ENCODE measurements around the gene MBNL2.

MBNL2 gene

DNA sequence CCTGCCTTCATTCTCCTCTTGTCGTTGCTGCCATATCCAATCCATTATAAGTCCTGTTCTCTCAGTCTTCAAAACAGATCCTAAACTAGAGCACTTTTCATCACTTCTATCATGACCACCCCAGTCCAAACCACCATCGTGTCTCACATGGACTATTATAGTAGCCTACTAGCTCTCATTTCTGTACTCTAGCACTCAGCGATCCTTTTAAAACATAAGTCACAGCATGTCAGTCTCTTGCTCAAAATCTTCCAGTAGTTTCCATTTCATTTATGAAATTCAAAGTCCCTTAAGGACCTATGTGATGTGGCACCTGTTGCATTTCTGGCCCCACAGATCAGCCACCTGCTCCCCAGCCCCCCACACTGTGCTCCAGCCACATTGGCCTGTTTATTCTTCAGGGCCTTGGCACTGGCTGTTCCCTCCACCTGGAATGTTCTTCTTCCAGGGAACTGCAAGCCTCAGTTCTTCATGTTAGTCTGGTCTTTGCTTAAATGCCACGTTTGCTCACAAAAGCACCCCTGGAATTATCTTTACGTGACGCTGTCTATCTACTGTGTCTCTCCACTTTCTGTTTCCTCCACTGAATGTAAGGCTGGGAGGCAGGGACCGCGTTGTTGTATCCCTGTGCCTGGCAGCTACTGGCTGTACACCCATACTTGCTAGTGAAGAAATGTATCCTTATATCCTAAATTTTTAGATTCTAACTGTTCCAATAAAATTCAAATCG is 64.3 kb downstream of the MBNL2 start:
- DNase-seq: no peak
- intact Hi-C loops (cut with DNase I): no loop called here

DNA sequence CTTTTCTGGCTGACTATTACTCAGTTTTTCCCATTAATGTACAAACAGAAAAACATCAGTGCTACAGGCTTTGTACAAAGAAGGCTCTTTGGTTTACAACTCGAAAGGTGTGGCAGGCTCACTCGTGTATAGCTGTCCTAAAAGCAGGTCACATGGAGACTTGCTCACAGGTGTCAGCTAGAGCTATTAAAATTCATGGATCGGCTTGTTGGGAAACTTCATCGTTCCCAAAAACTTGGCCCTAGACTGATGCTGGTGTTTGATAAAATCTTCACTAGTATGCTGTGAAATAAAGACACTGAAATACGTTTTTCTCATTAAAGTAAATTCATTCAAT is 64.9 kb downstream of the MBNL2 start:
- intact Hi-C loops (cut with DNase I): no loop called here
- DNase-seq: no peak

DNA sequence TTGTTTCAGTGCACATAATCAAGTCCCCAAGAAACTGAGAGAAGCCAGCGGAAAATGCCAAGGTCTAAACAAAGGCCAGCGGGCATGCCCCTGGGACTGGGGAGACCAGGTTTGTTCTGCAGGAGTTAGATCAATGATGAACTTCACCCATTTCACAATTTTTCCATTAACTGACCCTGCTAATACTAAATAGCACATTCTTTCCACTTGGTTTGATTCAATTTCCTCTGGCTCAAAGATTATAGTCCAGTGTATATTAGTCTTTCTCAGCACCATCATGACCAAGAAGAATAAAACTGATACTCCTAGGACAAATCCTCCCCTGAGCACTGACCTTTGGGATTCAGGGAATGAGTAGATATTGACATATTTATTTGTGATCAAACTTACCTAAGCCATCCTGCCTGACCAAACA is 66.4 kb downstream of the MBNL2 start:
- intact Hi-C loops (cut with DNase I): no loop called here
- DNase-seq: no peak

DNA sequence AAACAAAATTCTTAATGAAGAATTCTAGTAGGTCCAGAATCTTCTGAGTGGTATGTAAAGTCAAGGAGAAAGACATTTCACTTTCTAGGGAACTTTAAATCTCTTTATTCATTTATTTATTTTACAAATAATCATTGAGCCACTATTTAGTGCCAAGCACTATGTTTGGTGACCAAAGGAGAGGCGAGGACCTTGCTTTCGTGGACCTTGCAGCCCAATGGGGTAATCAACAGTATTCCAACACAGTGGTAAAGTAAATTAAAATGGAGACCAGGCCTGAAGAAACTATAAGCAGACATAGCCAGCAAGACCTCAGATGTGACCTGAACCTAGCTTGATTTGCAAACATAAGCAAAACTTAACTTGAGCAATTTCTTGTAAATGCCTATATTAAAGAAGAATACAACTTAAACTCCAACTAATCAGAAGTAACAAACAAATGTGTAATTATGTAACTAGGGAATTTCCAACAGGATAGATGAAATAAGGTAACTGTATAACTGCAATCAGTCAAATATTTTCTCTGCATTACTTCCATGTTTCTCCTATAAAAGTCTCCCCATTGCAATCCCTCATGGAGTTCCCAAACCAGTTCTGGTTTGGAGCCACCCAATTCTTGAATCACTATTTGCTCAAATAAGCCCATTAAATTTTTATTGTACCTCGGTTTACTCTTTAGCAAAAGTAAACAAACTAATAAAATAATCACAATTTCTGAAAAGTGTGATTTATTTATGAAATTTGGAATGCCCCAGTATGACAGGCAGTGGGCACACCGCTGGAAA is 67.6 kb downstream of the MBNL2 start:
- no peak for DNase-seq
- intact Hi-C loops (cut with DNase I): no loop called here

- no peak for DNase-seq
- intact Hi-C loops (cut with DNase I): no loop called here
Measured at GRCh38 chr13:97295283-97296182, 73.4 kb downstream of the MBNL2 start.

DNA sequence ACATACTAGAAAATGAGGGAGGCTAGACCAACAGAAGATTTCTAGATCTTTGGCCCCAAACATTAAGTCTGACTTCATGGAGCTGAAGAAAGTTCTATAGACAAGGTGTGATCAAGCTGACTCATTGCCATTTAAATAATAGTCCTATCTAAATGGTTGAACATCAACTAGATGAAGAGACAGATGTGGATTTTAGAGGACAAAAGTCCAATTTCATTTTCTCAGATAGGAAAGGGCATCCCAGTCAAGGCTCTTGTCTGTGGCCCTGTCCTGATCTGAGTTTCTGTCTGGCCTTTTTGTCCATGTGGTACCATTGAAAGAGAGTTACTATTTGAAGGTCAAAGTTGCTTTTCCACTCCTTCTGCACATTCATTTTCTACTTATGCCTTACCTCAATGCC is 74.6 kb downstream of the MBNL2 start:
- intact Hi-C loops (cut with DNase I): no loop called here
- no peak for DNase-seq

DNA sequence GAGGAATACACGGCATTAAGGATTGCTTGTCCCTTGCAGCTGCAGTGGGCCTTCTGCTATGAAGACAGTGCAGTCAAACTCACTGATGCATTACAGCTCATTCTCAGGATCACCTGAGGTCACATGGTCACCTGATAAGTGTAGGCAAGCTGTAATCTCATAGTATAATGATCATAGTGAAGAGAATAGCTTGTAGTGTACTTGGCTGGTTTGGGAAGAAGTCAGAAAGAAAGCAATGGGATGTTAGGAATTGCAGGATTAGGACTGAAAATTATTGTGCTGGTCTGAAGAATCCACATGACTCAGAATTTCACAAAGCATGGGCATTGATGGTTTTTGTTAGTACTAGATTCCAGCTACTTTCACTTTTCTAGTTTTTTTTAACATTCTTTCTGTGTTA is 76.7 kb downstream of the MBNL2 start:
- intact Hi-C loops (cut with DNase I): no loop called here
- DNase-seq: no peak

GRCh38 chr13:97300871-97301270 is 78.7 kb downstream of the MBNL2 start:
- intact Hi-C loops (cut with DNase I): loop anchor here (10.0 kb wide), 1 partner anchor 76 kb away; the partner anchor contains the start of gene MBNL2
- DNase-seq: no peak

- intact Hi-C loops (cut with DNase I): loop anchor here (10.0 kb wide), 1 partner anchor 77 kb away; the partner anchor contains the start of gene MBNL2
- no peak for DNase-seq
Measured at GRCh38 chr13:97301382-97302095, 79.4 kb downstream of the MBNL2 start.

- DNase-seq: peak in 1 of 10 donors; percentile 50
- intact Hi-C loops (cut with DNase I): loop anchor here (10.0 kb wide), 1 partner anchor 78 kb away; the partner anchor contains the start of gene MBNL2
Measured at GRCh38 chr13:97302611-97303010, 80.5 kb downstream of the MBNL2 start.

- no peak for DNase-seq
- intact Hi-C loops (cut with DNase I): loop anchor here (10.0 kb wide), 1 partner anchor 81 kb away; the partner anchor contains the start of gene MBNL2
Measured at GRCh38 chr13:97306106-97306505, 84.0 kb downstream of the MBNL2 start.

GRCh38 chr13:97306645-97307044 is 84.5 kb downstream of the MBNL2 start:
- intact Hi-C loops (cut with DNase I): loop anchor here (10.0 kb wide), 1 partner anchor 82 kb away; the partner anchor contains the start of gene MBNL2
- DNase-seq: no peak

- DNase-seq: no peak
- intact Hi-C loops (cut with DNase I): loop anchor here (10.0 kb wide), 1 partner anchor 82 kb away; the partner anchor contains the start of gene MBNL2
Measured at GRCh38 chr13:97307118-97307881, 85.2 kb downstream of the MBNL2 start.

- intact Hi-C loops (cut with DNase I): loop anchor here (10.0 kb wide), 1 partner anchor 83 kb away; the partner anchor contains the start of gene MBNL2
- peak in 9 of 10 donors; percentile 38 to 95 (median 68) for DNase-seq
Measured at GRCh38 chr13:97307882-97308624, 85.9 kb downstream of the MBNL2 start.

DNA sequence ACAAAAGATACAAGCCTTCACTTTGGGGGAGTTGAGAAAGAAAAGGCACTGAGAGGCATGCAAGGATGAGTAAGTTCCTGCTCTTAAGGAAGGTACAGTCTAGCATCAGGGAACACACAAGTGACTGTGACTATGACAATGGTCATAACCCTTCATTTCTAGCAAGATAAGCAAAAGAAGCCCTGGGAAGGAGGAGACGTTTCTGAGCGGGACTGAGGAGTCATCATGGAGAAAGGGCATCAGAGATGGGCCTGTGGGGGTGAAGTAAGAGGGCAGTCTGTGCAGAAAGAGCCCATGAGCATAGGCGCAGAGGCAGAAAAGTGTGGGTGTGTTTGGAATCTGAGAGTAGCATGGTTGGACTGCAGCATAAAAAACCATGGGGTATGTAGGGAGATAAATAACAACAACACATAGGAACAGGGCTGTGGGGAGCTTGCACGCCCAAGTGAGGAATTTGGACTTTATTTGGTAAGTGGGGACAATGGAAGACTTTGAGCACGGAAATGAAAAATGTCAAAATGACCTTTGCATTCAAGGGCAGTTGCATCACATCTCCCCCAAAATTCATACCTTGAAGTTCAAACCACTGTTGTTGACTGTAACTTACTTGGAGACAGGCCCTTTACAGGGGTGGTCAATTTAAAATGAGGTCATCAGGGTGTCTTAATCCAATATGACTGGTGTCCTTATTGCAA is 86.7 kb downstream of the MBNL2 start:
- intact Hi-C loops (cut with DNase I): loop anchor here (10.0 kb wide), 1 partner anchor 84 kb away; the partner anchor contains the start of gene MBNL2
- no peak for DNase-seq

DNA sequence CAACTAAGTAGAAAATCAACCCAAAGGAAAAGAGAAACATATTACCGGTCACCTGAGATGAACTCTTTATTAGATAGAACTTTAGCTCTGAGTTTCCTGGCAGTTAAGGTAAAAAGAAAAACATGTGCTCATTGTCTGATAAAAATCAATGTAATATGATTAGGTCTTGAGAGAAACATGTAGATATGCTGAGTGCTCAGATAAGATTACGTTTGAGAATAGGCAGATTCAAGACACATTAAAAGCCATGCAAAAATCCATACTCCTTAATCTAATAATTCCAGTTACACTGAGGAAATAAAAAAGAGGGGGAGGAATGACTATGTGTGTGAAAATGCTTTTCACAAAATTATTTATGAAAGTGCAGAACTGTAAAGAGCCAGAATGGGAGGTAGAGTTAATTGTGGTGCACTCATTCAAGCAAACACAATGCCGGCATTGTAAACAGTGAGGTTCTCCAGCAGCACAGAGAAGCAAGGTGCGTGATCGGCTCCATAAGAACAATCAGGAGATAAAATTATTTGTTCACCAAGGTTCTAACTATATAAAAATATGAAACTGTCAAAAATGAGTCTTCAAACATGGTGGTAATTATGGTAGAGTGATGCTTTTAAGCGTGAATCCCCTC is 88.8 kb downstream of the MBNL2 start:
- intact Hi-C loops (cut with DNase I): no loop called here
- no peak for DNase-seq

- intact Hi-C loops (cut with DNase I): no loop called here
Measured at GRCh38 chr13:97311956-97312355, 89.8 kb downstream of the MBNL2 start.

More at GRCh38 chr13:97311956-97312355, 89.8 kb downstream of the MBNL2 start:
- no peak for DNase-seq

Data from posterior cingulate gyrus (tissue), 11 donors.